PC-3 (cell line): ENCODE data around the gene GPR183. TPM values are rescaled to one million over a fixed set of nuclear protein-coding genes. Genes with fewer than 3 reads are reported as not detected.

Experiments used
- ATAC-seq: fragments of 200-7000 bp; cut with Tn5 transposase; 2 replicates; pipeline ENCODE4 v1.9.1; 2020; ENCODE audit warnings: mild to moderate bottlenecking, moderate library complexity
- BruUV-seq: library from RNA; stranded (reverse); fragments of 400-500 nt; replicated peaks from 2 replicates; lab custom pipeline; 2021; lab: Mats Ljungman, UMichigan
- CTCF ChIA-PET: fragments of 300-600 bp; sonication (Branson Sonifier 250); formaldehyde crosslinking; loops from one replicate; lab custom pipeline; 2022; ENCODE audit warnings: antibody characterized with exemption; lab: Charles Lee
- POLR2A ChIA-PET: fragments of 300-600 bp; sonication (Branson Sonifier 250); formaldehyde crosslinking; loops from one replicate; lab custom pipeline; 2022; ENCODE audit warnings: antibody characterized with exemption; ENCODE audit not compliant: unreplicated experiment; lab: Charles Lee
- DNase-seq: peaks from one replicate; pipeline ENCODE4 v3.0.0-alpha.2; 2015
- H2AFZ ChIP-seq: fragments of 300-600 bp; sonication (generic); 2 replicates; pipeline ENCODE4 v1.6.0; 2016; ENCODE audit warnings: antibody characterized with exemption, low read length
- H3F3A ChIP-seq: fragments of 300-600 bp; sonication (generic); one replicate; pipeline ENCODE4 v1.6.0; 2017; ENCODE audit warnings: antibody characterized with exemption, low read length, control low read depth, mild to moderate bottlenecking; ENCODE audit not compliant: unreplicated experiment
- H3K27ac ChIP-seq: fragments of 300-600 bp; sonication (generic); 2 replicates; pipeline ENCODE4 v1.5.1; 2016; ENCODE audit warnings: mild to moderate bottlenecking, low read length
- H3K27me3 ChIP-seq: fragments of 300-600 bp; sonication (generic); 2 replicates; pipeline ENCODE4 v1.6.1; 2016; ENCODE audit warnings: low read length, mixed read lengths
- H3K36me3 ChIP-seq: fragments of 300-600 bp; sonication (generic); 2 replicates; pipeline ENCODE4 v1.6.1; 2016; ENCODE audit warnings: low read depth, mixed run types, low read length, mixed read lengths
- H3K4me1 ChIP-seq: fragments of 300-600 bp; sonication (generic); 2 replicates; pipeline ENCODE4 v1.5.1; 2016; ENCODE audit warnings: low read length; ENCODE audit not compliant: insufficient read depth
- H3K4me2 ChIP-seq: fragments of 300-600 bp; sonication (generic); 2 replicates; pipeline ENCODE4 v1.6.0; 2016; ENCODE audit warnings: low read length
- H3K4me3 ChIP-seq: fragments of 300-600 bp; sonication (generic); 2 replicates; pipeline ENCODE4 v1.5.1; 2016; ENCODE audit warnings: mild to moderate bottlenecking, low read length, mixed read lengths
- H3K79me2 ChIP-seq: fragments of 300-600 bp; sonication (generic); 2 replicates; pipeline ENCODE4 v1.6.1; 2017; ENCODE audit warnings: low read length, mixed read lengths
- H3K9ac ChIP-seq: fragments of 300-600 bp; sonication (generic); 2 replicates; pipeline ENCODE4 v1.6.0; 2016; ENCODE audit warnings: mild to moderate bottlenecking, low read length
- H3K9me2 ChIP-seq: fragments of 300-600 bp; sonication (generic); replicated peaks from 2 replicates; pipeline ENCODE4 v1.6.1; 2016; ENCODE audit warnings: mixed run types, low read length, mixed read lengths
- H3K9me3 ChIP-seq: fragments of 300-600 bp; sonication (generic); 2 replicates; pipeline ENCODE4 v1.6.1; 2016; ENCODE audit warnings: low read length, mixed read lengths
- H4K20me1 ChIP-seq: fragments of 300-600 bp; sonication (generic); 2 replicates; pipeline ENCODE4 v1.6.1; 2016; ENCODE audit warnings: low read length, mixed read lengths
- EZH2 ChIP-seq: fragments of 300-600 bp; sonication (generic); IDR thresholded peaks from one replicate; pipeline ENCODE4 v1.6.1; 2017; ENCODE audit warnings: antibody characterized with exemption, mild to moderate bottlenecking, low read length; ENCODE audit not compliant: unreplicated experiment
- EZH2phosphoT487 ChIP-seq: fragments of 300-600 bp; sonication (generic); IDR thresholded peaks from 2 replicates; pipeline ENCODE4 v1.6.1; 2018; ENCODE audit warnings: mild to moderate bottlenecking, antibody characterized with exemption, low read length, borderline replicate concordance
- intact Hi-C: fragments of 100-400 bp; cut with micrococcal nuclease; formaldehyde crosslinking; loops from 2 replicates; pipeline ENCODE4 v1.9.0; 2023
- total RNA-seq: library from RNA; depleted of rRNA; stranded (reverse); fragments of >200 nt; gene quantifications from 2 replicates; pipeline ENCODE4 v1.2.3, GENCODE V29; 2014
- TF ChIP-seq, protein P1 (sequence below): fragments of 300-600 bp; sonication (generic); conservative IDR thresholded peaks from 2 replicates; pipeline ENCODE4 v1.5.1; 2017; ENCODE audit warnings: antibody characterized with exemption, low read depth, mild to moderate bottlenecking, low read length

The GPR183 gene
- total RNA-seq, 1 experiment from 2014 or later = not detected

DNA sequence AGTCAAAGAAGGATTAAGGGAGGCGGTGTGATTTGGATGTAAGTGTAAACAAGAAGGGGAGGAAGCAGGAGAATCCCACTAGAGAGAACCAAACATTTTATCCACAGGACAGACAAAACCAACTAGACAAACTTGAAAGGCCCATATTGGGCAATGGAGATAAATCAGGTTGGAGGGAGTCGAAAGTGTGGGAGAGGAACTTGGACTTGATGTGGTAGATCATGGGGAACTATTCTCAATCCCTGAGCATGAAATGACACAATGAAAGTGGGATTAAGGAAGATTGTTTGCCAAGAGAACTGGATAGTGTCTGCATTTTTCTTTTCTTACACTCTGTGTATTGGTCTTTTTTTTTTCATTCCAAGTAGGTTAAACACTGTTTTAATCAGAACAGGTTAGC lies 17.9 kb downstream of the GPR183 start:
- no peaks in the 10 kb centered on the region for H3K9me3 ChIP-seq
- no peak overlapping the region for H2AFZ ChIP-seq
- DNase-seq (no peak), ATAC-seq (no peak)
- H3K4me3 ChIP-seq = no peak overlapping the region
- no peaks in the 10 kb centered on the region for H4K20me1 ChIP-seq
- no TSS peak for BruUV-seq
- no peaks in the 10 kb centered on the region for H3K27me3 ChIP-seq
- no peak overlapping the region for H3K9ac ChIP-seq
- no peaks in the 10 kb centered on the region for H3F3A ChIP-seq
- no peak for TF ChIP-seq EZH2
- TF ChIP-seq EZH2phosphoT487 = no peak
- TF ChIP-seq, protein P1, sequence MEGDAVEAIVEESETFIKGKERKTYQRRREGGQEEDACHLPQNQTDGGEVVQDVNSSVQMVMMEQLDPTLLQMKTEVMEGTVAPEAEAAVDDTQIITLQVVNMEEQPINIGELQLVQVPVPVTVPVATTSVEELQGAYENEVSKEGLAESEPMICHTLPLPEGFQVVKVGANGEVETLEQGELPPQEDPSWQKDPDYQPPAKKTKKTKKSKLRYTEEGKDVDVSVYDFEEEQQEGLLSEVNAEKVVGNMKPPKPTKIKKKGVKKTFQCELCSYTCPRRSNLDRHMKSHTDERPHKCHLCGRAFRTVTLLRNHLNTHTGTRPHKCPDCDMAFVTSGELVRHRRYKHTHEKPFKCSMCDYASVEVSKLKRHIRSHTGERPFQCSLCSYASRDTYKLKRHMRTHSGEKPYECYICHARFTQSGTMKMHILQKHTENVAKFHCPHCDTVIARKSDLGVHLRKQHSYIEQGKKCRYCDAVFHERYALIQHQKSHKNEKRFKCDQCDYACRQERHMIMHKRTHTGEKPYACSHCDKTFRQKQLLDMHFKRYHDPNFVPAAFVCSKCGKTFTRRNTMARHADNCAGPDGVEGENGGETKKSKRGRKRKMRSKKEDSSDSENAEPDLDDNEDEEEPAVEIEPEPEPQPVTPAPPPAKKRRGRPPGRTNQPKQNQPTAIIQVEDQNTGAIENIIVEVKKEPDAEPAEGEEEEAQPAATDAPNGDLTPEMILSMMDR = no peak
- ChIA-PET POLR2A (no interaction called here), CTCF (no interaction called here)
- intact Hi-C loops = no loop called here
- H3K27ac ChIP-seq = no peak overlapping the region
- H3K9me2 ChIP-seq = no peaks in the 10 kb centered on the region
- no peaks in the 10 kb centered on the region for H3K4me1 ChIP-seq
- H3K4me2 ChIP-seq = no peak overlapping the region
- H3K36me3 ChIP-seq = no peaks in the 10 kb centered on the region
- H3K79me2 ChIP-seq = no peaks in the 10 kb centered on the region

DNA sequence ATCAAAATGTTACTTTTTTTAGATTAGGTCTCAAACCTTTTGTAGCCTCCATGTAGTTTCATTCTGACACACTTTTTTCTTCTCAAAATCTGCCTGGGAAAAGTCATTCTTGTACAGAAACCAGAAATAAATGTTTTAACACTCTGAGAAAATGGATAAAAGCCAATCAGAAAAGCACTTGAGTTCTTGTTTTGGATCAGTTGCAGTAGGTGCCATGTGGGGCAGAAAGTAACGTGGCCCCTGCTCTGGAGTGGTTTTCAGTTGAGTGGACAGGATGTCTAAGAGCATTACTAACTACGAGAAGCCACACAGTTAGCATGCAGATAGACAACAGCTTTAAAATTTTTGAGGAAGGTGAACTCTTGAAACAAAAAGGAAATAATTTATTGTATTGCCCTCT lies 19.1 kb downstream of the GPR183 start:
- Histone ChIP-seq H3K9me2 (no peaks in the 10 kb centered on the region), H3F3A (no peaks in the 10 kb centered on the region), H3K27me3 (no peaks in the 10 kb centered on the region), H3K79me2 (no peaks in the 10 kb centered on the region), H3K4me1 (no peaks in the 10 kb centered on the region), H3K27ac (no peak overlapping the region), H3K4me3 (no peak overlapping the region), H3K9me3 (no peaks in the 10 kb centered on the region), H3K4me2 (no peak overlapping the region), H3K36me3 (no peaks in the 10 kb centered on the region), H3K9ac (no peak overlapping the region), H2AFZ (no peak overlapping the region), H4K20me1 (no peaks in the 10 kb centered on the region)
- DNase-seq (no peak), ATAC-seq (no peak)
- BruUV-seq = no TSS peak
- intact Hi-C loops = no loop called here
- ChIA-PET POLR2A (no interaction called here), CTCF (no interaction called here)
- no peak for TF ChIP-seq EZH2phosphoT487
- TF ChIP-seq, protein P1 = no peak
- TF ChIP-seq EZH2 = no peak

DNA sequence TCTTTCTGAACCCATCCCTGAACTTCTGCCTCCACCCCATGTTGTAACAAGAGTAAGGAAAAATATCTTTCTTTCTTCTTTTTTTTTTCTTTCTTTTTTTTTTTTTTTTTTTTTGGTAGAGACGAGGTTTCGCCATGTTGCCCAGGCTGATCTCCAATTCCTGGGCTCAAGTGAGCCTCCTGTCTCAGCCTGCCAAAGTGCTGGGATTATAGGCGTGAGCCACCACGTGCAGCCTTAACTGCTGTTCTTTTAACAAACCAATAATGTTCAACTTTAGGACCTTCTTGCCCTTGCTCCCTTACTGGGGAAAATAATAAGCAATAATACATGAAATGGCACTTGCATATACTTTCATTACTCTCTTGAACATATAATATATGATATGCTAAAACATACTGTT lies 19.6 kb downstream of the GPR183 start:
- H3K36me3 ChIP-seq = no peaks in the 10 kb centered on the region
- no peak for TF ChIP-seq EZH2phosphoT487
- TF ChIP-seq, protein P1 = no peak
- TF ChIP-seq EZH2 = no peak
- ChIA-PET POLR2A (no interaction called here), CTCF (no interaction called here)
- no peak overlapping the region for H3K27ac ChIP-seq
- H3K9me3 ChIP-seq = no peaks in the 10 kb centered on the region
- no peaks in the 10 kb centered on the region for H3K4me1 ChIP-seq
- intact Hi-C loops = no loop called here
- H2AFZ ChIP-seq = no peak overlapping the region
- BruUV-seq = no TSS peak
- no peaks in the 10 kb centered on the region for H4K20me1 ChIP-seq
- H3K9ac ChIP-seq = no peak overlapping the region
- no peaks in the 10 kb centered on the region for H3F3A ChIP-seq
- H3K4me2 ChIP-seq = no peak overlapping the region
- no peaks in the 10 kb centered on the region for H3K79me2 ChIP-seq
- DNase-seq (no peak), ATAC-seq (no peak)
- H3K9me2 ChIP-seq = no peaks in the 10 kb centered on the region
- no peak overlapping the region for H3K4me3 ChIP-seq
- no peaks in the 10 kb centered on the region for H3K27me3 ChIP-seq
